Left hindlimb (tissue), 1 donor: ENCODE data around the gene TTC39B.
"Not testable (repeated sequence)": the region's sequence is repeated elsewhere in the genome, so short reads cannot be mapped to it uniquely, and the experiment has no call there.

Experiments
- DNase-seq: peaks from one replicate; pipeline ENCODE4 v3.0.0-alpha.2; 2018

Gene TTC39B

DNA sequence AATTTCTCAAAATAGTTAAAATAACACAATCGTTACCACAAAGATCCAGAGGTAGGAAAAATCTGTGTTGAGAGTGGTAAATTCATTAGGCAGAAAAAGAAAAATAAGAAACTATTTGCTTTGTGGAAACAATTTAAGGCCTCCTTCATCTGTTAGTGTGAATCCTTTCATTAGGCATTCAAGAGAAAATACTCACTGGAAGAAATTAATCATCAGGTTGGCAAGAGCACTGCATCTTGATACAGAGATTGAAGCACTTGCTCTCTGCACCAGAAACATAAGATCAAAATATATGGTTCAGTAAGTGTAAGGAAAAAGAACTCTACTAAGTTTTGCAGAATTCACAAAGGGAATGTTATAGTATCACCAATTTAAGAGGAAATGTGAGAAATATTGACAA lies 44.4 kb downstream of the TTC39B start:
- DNase-seq = no peak

GRCh38 chr9:15256426-15256825 lies 50.6 kb downstream of the TTC39B start:
- DNase-seq = no peak

DNA sequence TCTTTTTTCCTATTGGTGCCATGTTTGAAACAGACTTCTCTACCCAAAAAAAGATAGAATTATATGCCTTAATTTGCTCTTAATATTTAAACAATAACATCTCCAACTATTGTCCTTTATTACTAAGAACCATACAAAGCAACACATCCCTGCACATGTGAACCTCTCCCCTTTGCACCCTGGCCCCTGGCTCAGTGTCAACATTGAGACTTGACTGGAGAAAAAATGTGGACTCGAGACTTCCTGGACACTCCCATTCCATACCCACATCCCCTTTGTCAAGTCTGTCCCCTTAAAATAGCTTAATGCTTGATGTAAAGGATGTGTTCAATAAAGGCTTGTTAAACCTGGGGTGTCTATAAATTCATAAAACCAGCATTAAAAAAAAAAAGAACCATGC lies 53.2 kb downstream of the TTC39B start:
- no peak for DNase-seq

DNA sequence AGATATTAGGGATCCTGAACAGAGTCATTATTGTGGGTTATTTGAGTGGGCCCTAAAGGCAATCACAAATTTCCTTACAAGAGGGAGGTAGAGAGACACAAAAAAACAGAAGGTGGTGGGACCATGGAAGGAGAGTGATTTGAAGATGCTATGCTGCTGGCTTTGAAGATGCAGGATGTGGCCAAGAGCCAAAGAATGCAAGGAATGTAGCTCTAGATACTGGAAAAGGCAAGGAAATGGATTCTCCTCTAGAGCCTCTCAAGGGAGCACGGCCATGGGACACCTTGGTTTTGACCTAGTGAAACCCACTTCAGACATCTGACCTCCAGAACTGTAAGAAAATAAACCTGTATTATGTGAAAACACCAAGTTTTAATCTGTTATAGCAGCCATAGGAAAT lies 53.8 kb downstream of the TTC39B start:
- DNase-seq = no peak

- no peak for DNase-seq
Measured at GRCh38 chr9:15249981-15250380, 57.0 kb downstream of the TTC39B start.

GRCh38 chr9:15249042-15249818 lies 57.8 kb downstream of the TTC39B start:
- no peak for DNase-seq

- DNase-seq = no peak
Measured at GRCh38 chr9:15248621-15249020, 58.4 kb downstream of the TTC39B start.

GRCh38 chr9:15248081-15248480 lies 58.9 kb downstream of the TTC39B start:
- no peak for DNase-seq

- no peak for DNase-seq
Measured at GRCh38 chr9:15246708-15247107, 60.3 kb downstream of the TTC39B start.

DNA sequence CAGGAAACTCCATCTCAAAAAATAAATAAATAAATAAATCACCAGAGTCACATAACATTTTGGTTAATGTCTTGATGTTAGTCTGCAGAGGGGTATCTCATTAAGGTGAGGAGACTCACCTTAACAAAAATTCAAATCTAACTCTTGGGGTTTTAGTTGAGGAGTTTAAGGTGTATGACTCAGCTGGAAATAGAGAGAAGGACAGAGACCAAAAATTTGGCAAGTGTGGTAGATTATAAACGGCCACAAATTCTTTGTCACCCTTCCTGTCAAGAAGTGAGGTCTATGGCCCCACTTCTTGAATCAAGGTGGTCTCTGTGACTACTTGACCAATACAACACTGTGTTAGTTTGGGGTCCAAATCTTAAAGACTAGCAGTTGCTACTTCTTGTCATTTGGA lies 60.8 kb downstream of the TTC39B start:
- no peak for DNase-seq

GRCh38 chr9:15244001-15244441 lies 63.0 kb downstream of the TTC39B start:
- no peak for DNase-seq

GRCh38 chr9:15243081-15243480 lies 63.9 kb downstream of the TTC39B start:
- DNase-seq = no peak

DNA sequence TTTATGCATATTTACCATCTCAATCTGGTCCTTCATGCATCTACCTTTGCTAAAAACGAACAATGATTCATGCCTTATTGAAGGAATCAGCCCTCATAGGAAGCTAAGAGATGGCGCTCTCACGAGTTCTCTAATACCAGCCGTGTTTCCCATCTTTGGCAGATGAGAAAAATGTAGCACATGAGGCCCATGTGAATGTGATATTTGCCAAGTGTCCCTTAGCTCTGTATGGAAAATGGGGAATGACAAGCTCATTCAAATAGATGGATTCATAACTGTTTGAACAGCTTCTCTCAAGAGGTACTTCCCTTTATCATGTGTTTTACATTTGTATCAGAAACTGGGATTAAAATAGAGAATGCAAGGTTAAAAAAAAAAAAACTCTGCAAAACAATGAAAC lies 66.1 kb downstream of the TTC39B start:
- DNase-seq = no peak

DNA sequence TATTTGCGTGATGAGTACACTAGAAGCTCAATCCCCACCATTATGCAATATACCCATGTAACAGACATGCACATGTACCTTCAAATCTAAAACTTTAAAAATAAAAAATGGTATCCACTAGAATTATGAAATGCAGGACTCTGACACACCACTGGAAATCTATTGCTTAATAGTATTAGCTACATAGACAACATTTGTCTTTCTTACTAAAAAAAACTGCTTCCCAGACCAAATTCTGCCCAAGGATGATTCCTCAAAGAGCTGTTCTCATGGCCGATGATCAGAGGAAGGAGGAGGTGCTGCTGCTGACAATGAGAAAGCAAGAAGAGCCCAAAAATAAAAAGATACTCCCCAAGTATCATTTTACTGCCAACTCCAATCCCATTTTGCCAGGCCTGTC lies 67.2 kb downstream of the TTC39B start:
- no peak for DNase-seq

GRCh38 chr9:15238646-15239045 lies 68.4 kb downstream of the TTC39B start:
- no peak for DNase-seq

DNA sequence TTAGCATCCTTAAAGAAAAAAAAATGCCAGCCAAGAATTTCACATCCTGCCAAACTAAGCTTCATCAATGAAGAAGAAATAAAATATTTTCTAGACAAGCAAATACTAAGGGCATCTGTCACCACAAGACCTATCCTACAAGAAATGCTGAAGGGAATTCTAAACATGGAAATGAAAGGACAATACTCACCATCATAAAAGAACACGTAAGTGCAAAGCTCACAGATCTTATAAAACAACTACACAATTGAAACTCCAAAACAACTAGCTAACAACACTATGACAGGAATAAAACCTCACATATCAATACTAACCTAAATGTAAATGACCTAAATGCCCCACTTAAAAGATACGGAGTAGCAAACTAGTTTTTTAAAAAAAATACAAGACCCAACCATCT lies 71.4 kb downstream of the TTC39B start:
- no peak for DNase-seq

GRCh38 chr9:15233941-15234490 lies 73.0 kb downstream of the TTC39B start:
- DNase-seq = not testable (repeated sequence)

GRCh38 chr9:15232706-15233280 lies 74.2 kb downstream of the TTC39B start:
- DNase-seq = not testable (repeated sequence)

DNA sequence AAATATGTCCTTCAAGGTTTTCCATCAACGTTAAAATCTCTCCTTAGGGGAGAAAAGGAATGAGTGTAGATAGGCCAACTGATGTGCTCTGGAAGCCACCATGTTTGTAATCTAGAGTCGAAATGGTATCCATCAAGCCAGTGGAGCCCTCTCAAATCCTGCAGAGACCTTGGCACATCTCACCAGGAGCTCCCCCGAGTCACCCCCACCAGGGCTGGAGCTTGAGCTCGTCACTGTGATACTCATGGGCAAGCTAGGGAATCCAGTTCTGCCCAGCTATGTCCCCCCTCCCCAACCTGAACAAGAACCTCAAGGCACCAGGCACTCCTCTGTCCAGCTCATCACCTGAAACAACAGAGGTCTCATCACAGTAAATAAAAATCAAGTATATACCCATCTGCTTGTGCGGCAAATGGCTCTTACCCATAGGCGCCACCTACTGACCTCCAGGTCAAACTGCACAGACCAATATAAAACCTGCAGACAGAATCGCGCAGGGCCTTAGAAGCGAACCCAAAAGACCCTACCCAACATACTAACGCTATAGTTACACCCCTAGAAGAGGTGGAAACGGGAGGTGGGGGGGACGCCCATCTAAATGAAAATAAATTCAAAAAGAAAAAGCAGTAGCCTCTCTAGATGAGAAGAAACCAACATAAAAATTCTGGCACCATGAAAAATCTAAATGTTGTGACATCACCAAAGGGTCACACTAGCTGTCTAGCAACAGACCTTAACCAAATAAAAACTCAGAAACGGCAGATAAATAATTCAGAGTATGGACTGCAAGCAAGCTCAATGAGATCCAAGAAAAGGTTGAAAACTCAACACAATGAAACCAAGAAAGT lies 75.0 kb downstream of the TTC39B start:
- no peak for DNase-seq

GRCh38 chr9:15229409-15229808 lies 77.6 kb downstream of the TTC39B start:
- no peak for DNase-seq

DNA sequence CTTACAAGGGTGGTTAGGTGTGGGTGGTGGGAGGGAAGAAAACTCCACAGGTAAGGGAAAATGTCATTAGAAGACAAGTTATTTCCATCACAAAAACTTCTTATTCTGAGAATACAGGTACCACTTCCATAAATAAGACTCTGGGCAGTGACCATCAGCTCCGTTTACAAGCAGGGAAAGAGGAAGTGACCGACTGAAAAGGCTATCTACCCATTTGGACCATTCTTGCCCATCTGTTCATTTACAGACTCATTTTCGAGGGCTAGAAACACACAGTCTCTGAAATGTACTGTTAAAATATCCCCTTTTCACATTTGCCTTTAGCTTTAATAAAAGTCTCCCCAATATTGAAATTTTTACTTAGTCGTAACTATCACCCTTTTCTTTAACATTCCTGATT lies 79.5 kb downstream of the TTC39B start:
- no peak for DNase-seq

DNA sequence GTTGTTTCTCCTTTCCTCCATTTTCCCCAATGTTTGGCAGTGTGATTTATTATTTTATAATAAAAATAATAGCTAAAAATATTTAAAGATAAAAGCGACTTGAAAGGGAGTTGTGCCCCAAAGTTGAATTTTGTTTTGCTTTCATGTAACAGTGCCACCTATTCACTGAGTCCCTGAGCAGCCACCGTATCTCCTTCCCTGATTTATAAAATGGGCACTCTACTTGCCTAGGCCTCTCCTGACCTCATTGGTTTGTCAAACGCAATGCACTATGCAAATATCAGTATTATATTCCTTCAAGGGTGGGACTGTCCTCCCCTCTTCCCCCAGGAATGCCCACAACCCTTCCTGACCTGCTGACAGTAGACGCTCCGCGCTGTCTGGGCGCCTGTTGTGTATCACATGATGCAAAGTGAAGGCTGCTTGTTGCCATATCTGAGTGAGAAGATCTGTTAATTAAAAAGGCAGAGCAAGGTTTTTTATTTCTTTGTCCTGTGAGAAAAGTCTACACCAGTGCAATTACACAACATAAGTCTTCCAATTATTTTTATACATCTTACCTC lies 81.4 kb downstream of the TTC39B start:
- no peak for DNase-seq

GRCh38 chr9:15222313-15222712 lies 84.7 kb downstream of the TTC39B start:
- DNase-seq = no peak
